BLaER1 treated with 17β-estradiol and CSF1 and Interleukin-3, amounts not matched to agents 10 nM and 100 nM (cell line): ENCODE measurements around the gene MB.

Experiments
- H3K27ac ChIP-seq, 11 experiments: shearing (Covaris generic); formaldehyde crosslinking; 2 replicates each; pipeline ENCODE4 v1.8.1; 2022
- H3K27me3 ChIP-seq, 11 experiments: shearing (Covaris generic); formaldehyde crosslinking; 2 replicates each; pipeline ENCODE4 v1.8.1; 2022
- H3K36me3 ChIP-seq, 11 experiments: shearing (Covaris generic); formaldehyde crosslinking; 2 replicates each; pipeline ENCODE4 v1.8.1; 2022
- H3K4me1 ChIP-seq, 10 experiments: shearing (Covaris generic); formaldehyde crosslinking; 2 replicates each; pipeline ENCODE4 v1.8.1; 2022
- H3K4me2 ChIP-seq, 11 experiments: shearing (Covaris generic); formaldehyde crosslinking; 2 replicates each; pipeline ENCODE4 v1.8.1; 2022
- H3K4me3 ChIP-seq, 10 experiments: shearing (Covaris generic); formaldehyde crosslinking; 2 replicates each; pipeline ENCODE4 v1.8.1; 2022
- H3K9ac ChIP-seq, 11 experiments: shearing (Covaris generic); formaldehyde crosslinking; 2 replicates each; pipeline ENCODE4 v1.8.1; 2022
- H3K9me3 ChIP-seq, 11 experiments: shearing (Covaris generic); formaldehyde crosslinking; replicated peaks in 1 of 11; 2 replicates each; pipeline ENCODE4 v1.8.1; 2022
- H4K20me1 ChIP-seq, 11 experiments: shearing (Covaris generic); formaldehyde crosslinking; 2 replicates each; pipeline ENCODE4 v1.8.1; 2022
- Cebpa-rat ChIP-seq, 11 experiments: shearing (Covaris generic); IDR thresholded peaks; 2 replicates each; pipeline ENCODE4 v1.8.1; 2022

The MB gene

DNA sequence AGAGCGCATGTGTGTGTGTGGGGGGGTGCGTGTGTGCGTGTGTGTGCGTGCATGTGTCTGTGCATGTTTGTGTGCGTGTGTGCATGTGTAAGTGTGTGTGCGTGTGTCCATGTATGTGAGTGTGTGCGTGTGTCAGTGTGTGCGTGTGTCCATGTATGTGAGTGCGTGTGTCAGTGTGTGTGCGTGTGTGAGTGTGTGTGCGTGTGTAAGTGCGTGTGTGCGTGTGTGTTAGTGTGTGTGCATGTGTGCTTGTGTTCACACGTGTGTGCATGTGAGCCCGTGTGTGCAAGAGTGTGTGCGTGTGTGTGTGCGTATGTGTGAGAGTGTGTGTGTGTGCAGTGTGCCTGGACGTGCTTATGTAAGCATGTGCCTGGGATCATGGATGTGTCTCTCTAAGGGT, 16.4 kb upstream of the MB start:
- no peak overlapping the region for H3K4me3 ChIP-seq
- no peak overlapping the region for H3K27ac ChIP-seq
- no peaks in the 10 kb centered on the region for H3K9me3 ChIP-seq
- no peaks in the 10 kb centered on the region for H3K36me3 ChIP-seq
- no peak overlapping the region for H3K9ac ChIP-seq
- peak overlapping the region in 5 of 11 experiments; percentile 25 to 49 (median 34); a peak in 7 of 22 replicates for H3K4me2 ChIP-seq
- no peak for TF ChIP-seq Cebpa-rat (IDR thresholded peaks at IDR 0.05)
- peaks cover 0 to 8% (median 0%) of the 10 kb centered on the region in 11 experiments; a peak in 3 of 22 replicates for H4K20me1 ChIP-seq
- peaks cover 0 to 6% (median 3%) of the 10 kb centered on the region in 11 experiments; a peak in 4 of 22 replicates for H3K27me3 ChIP-seq
- peaks cover 9 to 42% (median 27%) of the 10 kb centered on the region in 10 experiments for H3K4me1 ChIP-seq

DNA sequence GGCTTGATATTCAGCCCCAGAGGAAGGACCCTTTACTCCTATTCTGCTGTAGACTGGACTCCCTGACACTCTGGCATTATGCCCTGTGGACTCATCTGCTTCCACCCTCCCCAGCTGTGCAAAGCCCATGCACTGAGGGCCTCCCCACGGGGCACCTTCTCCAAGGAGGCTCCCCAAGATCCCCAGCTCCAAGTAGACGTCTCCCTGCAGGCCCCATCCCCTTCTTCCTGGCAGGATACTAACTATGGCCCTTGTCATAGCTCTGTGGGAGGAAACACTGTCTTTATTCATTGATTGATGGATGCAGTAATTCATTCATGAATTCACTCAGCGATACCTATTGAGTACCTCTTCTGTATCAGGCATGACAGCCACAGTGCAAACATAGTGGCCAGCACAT, 15.8 kb upstream of the MB start:
- no peak overlapping the region for H3K4me3 ChIP-seq
- peaks cover 0 to 8% (median 5%) of the 10 kb centered on the region in 11 experiments; a peak in 4 of 22 replicates for H3K27me3 ChIP-seq
- peaks cover 9 to 48% (median 27%) of the 10 kb centered on the region in 10 experiments for H3K4me1 ChIP-seq
- H4K20me1 ChIP-seq, result peaks cover 0 to 8% (median 0%) of the 10 kb centered on the region in 11 experiments; a peak in 3 of 22 replicates
- TF ChIP-seq Cebpa-rat (IDR thresholded peaks at IDR 0.05), result no peak
- H3K36me3 ChIP-seq, result no peaks in the 10 kb centered on the region
- H3K4me2 ChIP-seq, result no peak overlapping the region
- no peak overlapping the region for H3K9ac ChIP-seq
- no peak overlapping the region for H3K27ac ChIP-seq
- H3K9me3 ChIP-seq, result no peaks in the 10 kb centered on the region

DNA sequence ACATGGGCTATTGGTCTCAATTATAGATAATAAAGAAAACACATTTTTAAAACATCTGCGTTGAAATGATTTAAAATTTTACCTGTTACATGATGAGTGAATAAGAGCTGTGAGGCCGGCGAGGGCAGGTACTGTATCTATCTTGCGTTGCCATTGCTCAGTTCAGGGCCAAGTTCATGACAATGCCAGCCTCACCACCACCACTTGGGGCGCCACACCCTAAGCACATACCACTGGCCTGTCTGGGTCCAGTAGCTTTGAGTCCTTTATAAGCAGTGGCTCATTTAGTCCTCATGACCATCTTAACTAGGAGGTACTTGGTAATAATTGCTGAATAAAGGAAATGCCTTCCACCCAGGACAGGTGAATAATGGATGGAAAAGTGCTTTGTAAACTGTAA, 14.5 kb upstream of the MB start:
- H3K36me3 ChIP-seq, result no peaks in the 10 kb centered on the region
- H3K9me3 ChIP-seq, result no peaks in the 10 kb centered on the region
- peaks cover 21 to 61% (median 39%) of the 10 kb centered on the region in 10 experiments for H3K4me1 ChIP-seq
- no peak overlapping the region for H3K9ac ChIP-seq
- H3K27ac ChIP-seq, result no peak overlapping the region
- peaks cover 0 to 8% (median 0%) of the 10 kb centered on the region in 11 experiments; a peak in 3 of 22 replicates for H4K20me1 ChIP-seq
- peaks cover 0 to 21% (median 6%) of the 10 kb centered on the region in 11 experiments; a peak in 5 of 22 replicates for H3K27me3 ChIP-seq
- H3K4me3 ChIP-seq, result no peak overlapping the region
- H3K4me2 ChIP-seq, result no peak overlapping the region
- TF ChIP-seq Cebpa-rat (IDR thresholded peaks at IDR 0.05), result no peak

DNA sequence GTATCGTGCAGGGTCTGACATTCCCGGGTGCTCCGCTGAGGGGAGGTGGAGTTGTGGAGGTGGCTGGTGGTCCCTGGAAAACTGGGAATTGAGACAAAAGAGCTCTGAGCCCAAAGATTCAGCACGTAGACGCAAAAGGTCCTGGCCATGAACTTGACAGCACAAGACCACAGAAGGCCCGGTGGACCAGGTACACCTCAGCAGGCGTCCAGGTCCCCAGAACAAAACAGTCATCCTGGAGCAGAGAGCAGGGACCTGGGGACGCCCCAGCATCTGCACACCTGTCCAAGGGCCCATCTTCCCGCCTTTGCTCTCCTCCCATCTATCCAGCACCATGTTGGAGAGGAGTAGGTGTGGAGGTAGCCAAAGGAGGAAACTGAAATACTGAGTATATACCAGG, 13.8 kb upstream of the MB start:
- Histone ChIP-seq H3K9me3 (no peaks in the 10 kb centered on the region), H3K36me3 (no peaks in the 10 kb centered on the region), H4K20me1 (peaks cover 0 to 8% (median 0%) of the 10 kb centered on the region in 11 experiments; a peak in 3 of 22 replicates), H3K27ac (no peak overlapping the region), H3K4me1 (peaks cover 28 to 68% (median 46%) of the 10 kb centered on the region in 10 experiments), H3K27me3 (peaks cover 0 to 21% (median 6%) of the 10 kb centered on the region in 11 experiments; a peak in 6 of 22 replicates), H3K4me2 (peak overlapping the region in 7 of 11 experiments; percentile 1 to 49 (median 31); a peak in 10 of 22 replicates), H3K4me3 (no peak overlapping the region), H3K9ac (no peak overlapping the region)
- no peak for TF ChIP-seq Cebpa-rat (IDR thresholded peaks at IDR 0.05)

DNA sequence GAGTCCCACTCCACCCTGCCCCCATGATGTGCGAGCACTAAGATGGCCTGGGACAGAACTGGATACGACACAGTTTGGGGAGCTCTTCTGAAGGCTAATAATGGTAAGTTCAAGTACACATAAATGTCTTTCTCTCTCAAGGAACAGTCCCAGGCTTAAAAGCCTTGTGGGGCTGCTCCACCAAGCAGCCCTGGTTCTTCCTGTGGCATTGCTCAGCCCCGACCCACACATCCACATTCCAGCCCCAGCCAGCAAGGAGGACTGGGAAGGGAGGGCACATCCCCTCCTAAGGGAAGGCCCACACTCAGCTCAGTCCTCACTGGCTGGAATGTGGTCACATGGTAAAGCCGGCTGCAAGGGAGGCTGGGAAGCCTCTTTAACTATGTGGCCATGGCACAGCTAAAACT, 13.3 kb upstream of the MB start:
- Histone ChIP-seq H4K20me1 (peaks cover 0 to 8% (median 0%) of the 10 kb centered on the region in 11 experiments; a peak in 3 of 22 replicates), H3K4me1 (peaks cover 32 to 72% (median 48%) of the 10 kb centered on the region in 10 experiments), H3K9me3 (no peaks in the 10 kb centered on the region), H3K27ac (no peak overlapping the region), H3K9ac (no peak overlapping the region), H3K27me3 (peaks cover 0 to 21% (median 8%) of the 10 kb centered on the region in 11 experiments; a peak in 6 of 22 replicates), H3K36me3 (no peaks in the 10 kb centered on the region), H3K4me3 (no peak overlapping the region), H3K4me2 (peak overlapping the region in 8 of 11 experiments; percentile 1 to 49 (median 30); a peak in 13 of 22 replicates)
- no peak for TF ChIP-seq Cebpa-rat (IDR thresholded peaks at IDR 0.05)

DNA sequence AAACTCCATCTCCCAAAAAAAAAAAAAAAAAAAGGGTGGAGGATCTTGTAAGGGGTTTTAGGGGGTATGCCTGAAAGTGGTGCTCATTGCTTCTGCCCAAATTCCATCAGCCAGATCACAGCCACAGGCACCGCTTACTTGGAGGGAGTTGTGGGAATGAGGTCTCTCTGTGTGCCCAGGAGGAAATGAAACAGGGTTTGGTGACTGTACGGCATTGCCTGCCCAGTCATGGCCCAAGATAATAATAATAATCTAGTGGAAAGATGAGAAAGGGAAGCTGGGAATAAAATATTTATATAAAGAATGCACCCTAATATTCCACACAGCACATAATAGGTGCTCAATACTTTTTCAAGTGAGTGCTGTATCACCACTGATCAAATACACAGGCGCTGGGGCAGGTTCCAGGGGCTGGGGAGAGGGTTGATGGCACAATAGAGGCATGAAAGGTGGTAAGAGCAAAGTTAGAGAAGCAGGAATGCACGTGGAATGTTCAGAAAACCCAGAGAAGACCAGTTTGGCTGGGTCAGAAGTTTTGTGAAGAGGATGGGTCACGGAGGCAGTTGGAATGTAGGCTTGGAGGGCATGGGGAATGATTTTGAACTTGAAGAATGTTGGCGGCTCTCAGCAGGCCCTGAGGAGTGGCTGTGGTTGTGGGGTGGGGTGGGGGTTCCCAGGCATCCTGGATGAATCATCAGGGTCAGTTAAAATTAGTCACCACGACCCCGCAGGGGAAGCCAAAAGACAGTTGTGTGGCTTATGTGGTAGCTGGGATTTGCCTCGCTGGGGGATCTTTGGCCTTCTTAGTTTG, 12.5 kb upstream of the MB start:
- peaks cover 0 to 21% (median 8%) of the 10 kb centered on the region in 11 experiments; a peak in 6 of 22 replicates for H3K27me3 ChIP-seq
- H3K4me3 ChIP-seq, result no peak overlapping the region; a peak in 1 of 20 replicates
- peaks cover 32 to 72% (median 48%) of the 10 kb centered on the region in 10 experiments for H3K4me1 ChIP-seq
- no peak for TF ChIP-seq Cebpa-rat (IDR thresholded peaks at IDR 0.05)
- peak overlapping the region in 8 of 11 experiments; percentile 11 to 72 (median 59); a peak in 14 of 22 replicates for H3K27ac ChIP-seq
- peak overlapping the region in 7 of 11 experiments; percentile 19 to 49 (median 30); a peak in 7 of 22 replicates for H3K9ac ChIP-seq
- no peaks in the 10 kb centered on the region for H3K36me3 ChIP-seq
- H3K9me3 ChIP-seq, result no peaks in the 10 kb centered on the region
- peak overlapping the region; percentile 54 to 89 (median 72) for H3K4me2 ChIP-seq
- peaks cover 0 to 8% (median 0%) of the 10 kb centered on the region in 11 experiments; a peak in 3 of 22 replicates for H4K20me1 ChIP-seq

DNA sequence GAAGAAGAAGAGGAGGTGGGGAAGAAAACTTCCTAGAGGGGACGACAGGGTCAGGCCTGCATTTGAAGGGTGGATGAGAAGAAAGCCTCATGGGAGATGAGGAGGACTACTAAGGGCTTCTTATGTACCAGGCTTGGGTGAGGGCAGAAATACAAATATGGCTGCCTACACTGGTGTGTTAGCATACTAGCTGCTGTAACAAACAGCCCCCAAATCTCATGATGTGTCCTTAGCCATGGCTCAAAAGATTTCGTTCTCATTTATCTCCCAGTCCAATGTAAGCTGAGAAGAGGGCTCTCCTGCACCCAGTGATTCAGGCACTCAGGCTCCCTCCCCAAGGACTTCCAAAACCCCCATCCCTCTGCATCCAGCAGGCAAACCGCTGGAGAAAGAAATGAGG, 11.6 kb upstream of the MB start:
- Histone ChIP-seq H3K27me3 (peaks cover 0 to 21% (median 8%) of the 10 kb centered on the region in 11 experiments; a peak in 6 of 22 replicates), H3K36me3 (no peaks in the 10 kb centered on the region), H3K9me3 (no peaks in the 10 kb centered on the region), H3K4me3 (no peak overlapping the region), H3K4me2 (peak overlapping the region in 10 of 11 experiments; percentile 54 to 89 (median 74); a peak in 17 of 22 replicates), H3K27ac (no peak overlapping the region; a peak in 2 of 22 replicates), H3K4me1 (peaks cover 25 to 63% (median 43%) of the 10 kb centered on the region in 10 experiments), H4K20me1 (peaks cover 0 to 8% (median 0%) of the 10 kb centered on the region in 11 experiments; a peak in 3 of 22 replicates), H3K9ac (no peak overlapping the region)
- TF ChIP-seq Cebpa-rat (IDR thresholded peaks at IDR 0.05), result no peak

DNA sequence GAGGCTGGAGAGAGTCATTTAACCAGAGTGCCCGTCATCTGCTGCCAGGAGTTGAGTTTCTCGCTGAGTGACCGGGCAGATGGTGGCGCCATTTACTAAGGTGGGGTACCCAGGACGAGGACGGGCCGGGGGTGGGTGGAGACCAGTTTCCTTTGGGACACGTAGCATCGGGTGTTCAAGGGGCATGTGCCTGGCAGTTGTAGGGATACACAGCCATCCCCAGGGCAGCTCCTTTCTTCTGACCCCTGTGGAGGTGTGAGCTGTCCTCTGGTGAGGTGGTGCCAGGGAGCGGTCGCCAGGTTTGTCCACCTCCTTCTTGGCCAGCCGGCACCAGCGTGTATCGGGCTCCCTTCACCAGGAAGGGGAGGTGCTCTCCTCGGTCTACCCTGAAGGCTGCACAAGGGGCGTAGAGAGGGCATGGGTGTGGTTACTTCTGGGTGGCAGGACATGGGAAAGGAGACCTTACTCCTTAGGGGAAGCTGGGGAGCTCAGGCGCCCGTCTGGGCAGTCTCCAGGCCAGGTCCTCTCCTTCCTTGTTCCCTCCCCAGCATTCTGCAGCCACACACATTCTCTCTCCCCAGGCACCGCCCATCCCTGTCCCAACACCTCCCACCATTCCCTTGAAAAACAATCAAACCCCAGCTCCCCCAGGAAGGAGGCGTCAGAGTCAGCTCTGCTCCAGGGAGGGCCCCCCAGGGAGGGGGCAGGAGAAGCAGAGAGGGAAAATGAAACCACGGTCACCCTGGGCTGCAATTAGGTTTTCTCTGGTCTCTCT, 10.3 kb upstream of the MB start:
- peaks cover 25 to 64% (median 51%) of the 10 kb centered on the region in 10 experiments for H3K4me1 ChIP-seq
- peak overlapping the region in 4 of 11 experiments; percentile 15 to 45 (median 22); a peak in 7 of 22 replicates for H3K27ac ChIP-seq
- peak overlapping the region; percentile 11 to 71 (median 48); a peak in 17 of 22 replicates for H3K9ac ChIP-seq
- peak overlapping the region; percentile 70 to 93 (median 86) for H3K4me2 ChIP-seq
- peaks cover 0 to 8% (median 0%) of the 10 kb centered on the region in 11 experiments; a peak in 3 of 22 replicates for H4K20me1 ChIP-seq
- TF ChIP-seq Cebpa-rat (IDR thresholded peaks at IDR 0.05), result no peak
- peaks cover 0 to 21% (median 8%) of the 10 kb centered on the region in 11 experiments; a peak in 6 of 22 replicates for H3K27me3 ChIP-seq
- no peaks in the 10 kb centered on the region for H3K36me3 ChIP-seq
- H3K4me3 ChIP-seq, result peak overlapping the region; percentile 7 to 65 (median 48); a peak in 18 of 20 replicates
- no peaks in the 10 kb centered on the region for H3K9me3 ChIP-seq
